HG02973 (cell line): ENCODE results near the gene GSTA3.
"Not testable (repeated sequence)": the region's sequence is repeated elsewhere in the genome, so short reads cannot be mapped to it uniquely, and the experiment has no call there.

Experiments
- ATAC-seq: cut with Tn5 transposase; IDR thresholded peaks from one replicate; pipeline ENCODE4 v1.9.1; 2021; ENCODE audit warnings: moderate library complexity; ENCODE audit not compliant: unreplicated experiment

The GSTA3 gene

GRCh38 chr6:52914516-52914915, 5.0 kb upstream of the GSTA3 start:
- ATAC-seq, result no peak

GRCh38 chr6:52910091-52910490, 593 bp upstream of the GSTA3 start:
- no peak for ATAC-seq

- ATAC-seq, result no peak
These were observed 367 bp downstream of the GSTA3 start for GRCh38 chr6:52909131-52909530.

GRCh38 chr6:52908526-52908925, 972 bp downstream of the GSTA3 start:
- ATAC-seq, result no peak

GRCh38 chr6:52904562-52905279, 4.8 kb downstream of the GSTA3 start:
- no peak for ATAC-seq

- no peak for ATAC-seq
These were observed 9.0 kb downstream of the GSTA3 start for GRCh38 chr6:52900536-52900935.

- not testable (repeated sequence) for ATAC-seq
These were observed 13.7 kb downstream of the GSTA3 start for GRCh38 chr6:52895790-52896189.

- no peak for ATAC-seq
These were observed 15.2 kb downstream of the GSTA3 start for GRCh38 chr6:52894285-52894684.

- no peak for ATAC-seq
These were observed 15.7 kb downstream of the GSTA3 start for GRCh38 chr6:52893803-52894202.

GRCh38 chr6:52893221-52893620, 16.3 kb downstream of the GSTA3 start:
- no peak for ATAC-seq

GRCh38 chr6:52890018-52890417, 19.5 kb downstream of the GSTA3 start:
- ATAC-seq, result no peak

- ATAC-seq, result no peak
These were observed 21.5 kb downstream of the GSTA3 start for GRCh38 chr6:52887910-52888524.

GRCh38 chr6:52881996-52882841, 27.3 kb downstream of the GSTA3 start:
- ATAC-seq, result peak; percentile 99

- ATAC-seq, result no peak
These were observed 27.9 kb downstream of the GSTA3 start for GRCh38 chr6:52881662-52881995.

GRCh38 chr6:52877786-52878185, 31.7 kb downstream of the GSTA3 start:
- ATAC-seq, result no peak

GRCh38 chr6:52877168-52877567, 32.3 kb downstream of the GSTA3 start:
- ATAC-seq, result no peak

GRCh38 chr6:52876056-52876787, 33.3 kb downstream of the GSTA3 start:
- ATAC-seq, result no peak

- ATAC-seq, result no peak
These were observed 37.5 kb downstream of the GSTA3 start for GRCh38 chr6:52872031-52872430.

- ATAC-seq, result no peak
These were observed 37.9 kb downstream of the GSTA3 start for GRCh38 chr6:52871621-52872020.

GRCh38 chr6:52870335-52871091, 39.0 kb downstream of the GSTA3 start:
- not testable (repeated sequence) for ATAC-seq
